Midbrain (tissue), 1 donor: ENCODE results near the gene CARD9.

Source experiments
- DNase-seq: peaks from one replicate; lab custom pipeline; 2025; lab: John Stamatoyannopoulos, UW

Gene CARD9

DNA sequence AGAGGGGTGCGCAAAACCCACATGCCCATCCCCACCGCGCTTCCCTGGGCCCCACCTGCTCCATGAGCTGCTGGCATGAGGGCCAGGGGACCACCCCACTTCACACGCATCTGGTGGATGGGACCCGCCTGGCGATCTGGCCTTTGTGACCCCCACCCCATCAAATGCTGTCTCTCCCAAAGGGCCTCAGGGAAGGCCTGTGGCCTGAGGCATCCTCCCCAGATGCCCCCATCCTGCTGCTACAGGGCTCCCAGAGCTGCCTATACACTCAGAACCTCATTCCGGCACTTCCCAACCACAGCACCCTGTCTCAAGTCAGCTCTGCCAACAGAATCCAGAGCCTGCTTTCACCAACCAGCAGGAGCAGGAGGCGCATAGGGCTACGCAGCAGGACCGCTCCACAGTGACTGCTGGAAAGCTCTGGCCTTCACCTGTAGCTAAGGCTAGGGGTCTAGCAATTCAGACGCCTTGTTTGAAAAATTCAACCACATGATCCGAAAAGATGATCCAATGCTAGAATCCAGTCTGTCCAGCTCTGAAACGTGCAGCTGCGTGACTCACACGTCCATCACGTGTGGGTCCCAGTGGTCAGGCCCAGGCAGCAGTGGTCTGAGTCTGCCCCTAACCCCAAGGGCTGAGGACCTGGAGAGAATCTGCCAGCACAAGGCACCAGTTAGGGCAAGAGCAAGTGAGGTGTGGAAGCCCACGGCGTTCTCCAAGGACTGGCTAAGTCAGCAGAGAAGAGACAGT is 27.9 kb upstream of the CARD9 start:
- no peak for DNase-seq

DNA sequence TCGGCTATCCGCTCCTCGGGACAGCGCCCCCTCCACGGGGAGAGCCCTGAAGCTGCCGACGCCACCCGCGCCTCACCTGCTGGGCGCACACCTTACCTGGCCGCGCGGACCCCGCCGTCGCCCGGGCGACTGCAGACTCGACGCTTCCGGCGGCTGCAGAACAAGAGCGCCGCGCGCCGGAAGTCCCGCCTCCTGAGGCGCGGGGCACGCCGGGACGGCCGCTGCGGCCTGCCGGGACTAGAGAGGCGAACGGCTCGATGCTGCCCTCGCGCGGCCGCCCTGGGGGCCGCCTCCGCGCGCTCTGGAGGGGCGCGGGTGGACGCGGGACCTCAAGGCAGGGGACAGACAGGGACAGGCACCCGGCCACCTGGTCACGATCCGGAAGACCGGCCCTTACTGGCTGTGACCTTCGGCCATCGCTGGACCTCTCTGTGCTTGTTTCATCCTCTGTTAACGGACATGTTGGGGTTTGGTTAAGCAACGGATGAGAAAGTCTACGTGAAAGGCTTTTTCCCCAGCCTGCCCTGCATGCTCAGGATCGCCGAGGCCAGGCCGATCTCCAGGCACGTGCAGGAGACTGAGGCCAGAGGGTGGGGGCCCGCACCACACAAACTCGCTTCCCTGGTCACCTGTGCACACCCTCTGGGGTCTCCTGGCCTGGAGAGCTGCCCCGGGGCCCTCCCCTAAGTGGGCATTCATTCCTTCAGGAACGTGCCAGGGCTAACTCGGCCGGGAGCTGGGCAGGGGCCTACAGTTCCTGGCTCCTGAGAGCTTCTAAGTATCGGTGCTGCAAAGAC is 26.8 kb upstream of the CARD9 start, which contains the start of gene SNAPC4:
Gene SNAPC4, minus strand, starts transcription at position 133 of the 797 bp plus-strand sequence. CDS start 1,742 bp downstream, outside the sequence.
- peak; percentile 85 for DNase-seq

DNA sequence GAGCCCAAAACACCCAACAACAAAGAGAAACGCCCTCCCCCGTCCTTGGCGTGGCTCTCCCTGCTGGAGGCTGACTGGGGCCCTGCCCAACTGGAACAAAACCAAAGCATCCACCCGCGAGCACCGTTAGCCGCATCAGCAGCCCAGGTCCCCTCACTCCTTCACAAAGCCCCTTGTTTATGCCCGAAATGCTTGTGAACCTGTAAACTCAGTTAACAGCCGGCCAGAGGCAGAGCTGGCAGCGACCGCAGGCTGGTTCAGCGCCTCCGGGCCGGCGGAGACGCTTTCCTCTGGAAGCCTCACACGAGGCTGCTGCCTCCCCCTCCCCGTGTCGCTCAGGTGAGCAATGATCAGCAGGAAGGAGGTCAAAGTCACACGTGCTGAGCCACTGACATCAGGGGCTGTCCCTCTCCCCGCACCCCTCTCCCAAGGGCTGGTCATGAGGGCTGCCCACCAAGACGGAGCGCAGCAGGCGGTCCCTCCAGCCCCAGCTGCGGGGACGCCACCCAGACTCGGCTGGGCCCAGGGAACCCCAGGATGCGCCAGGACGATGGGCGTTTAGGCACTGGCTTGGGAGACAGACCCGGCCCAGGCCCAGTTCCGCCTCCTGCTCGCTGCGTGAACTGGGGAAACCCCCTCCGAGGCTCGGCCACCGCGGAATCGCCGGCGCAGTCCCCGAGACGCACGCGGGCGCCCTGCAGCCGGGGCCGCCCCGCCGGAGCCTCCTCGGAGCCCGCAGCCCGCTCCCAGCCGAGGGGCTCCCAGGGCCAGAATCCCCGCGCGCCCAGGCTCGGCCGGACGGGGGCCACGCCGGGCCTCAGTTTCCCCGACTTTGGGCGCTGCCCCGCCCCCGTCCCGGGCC is 25.9 kb upstream of the CARD9 start:
- no peak for DNase-seq

GRCh38 chr9:136398286-136398685 is 24.8 kb upstream of the CARD9 start:
- DNase-seq: no peak

DNA sequence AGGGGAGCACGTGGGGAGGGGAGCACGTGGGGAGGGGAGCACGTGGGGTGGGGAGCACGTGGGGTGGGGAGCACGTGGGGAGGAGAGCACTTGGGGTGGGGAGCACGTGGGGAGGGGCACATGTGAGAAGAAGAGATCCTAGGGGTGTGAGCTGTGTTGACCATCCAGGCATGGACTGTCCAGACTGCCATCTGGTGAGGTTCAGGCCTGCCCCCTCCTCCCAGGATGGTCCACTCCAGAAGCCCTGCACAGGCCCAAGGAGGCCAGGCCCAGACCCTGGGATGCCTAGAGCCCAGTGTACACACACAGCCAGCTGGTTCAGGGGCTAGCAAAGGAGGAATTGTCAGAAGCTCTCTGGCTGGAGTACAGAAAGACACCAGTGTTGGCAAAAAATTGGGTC is 24.2 kb upstream of the CARD9 start:
- no peak for DNase-seq

GRCh38 chr9:136396219-136396515 is 22.7 kb upstream of the CARD9 start:
- DNase-seq: no peak

DNA sequence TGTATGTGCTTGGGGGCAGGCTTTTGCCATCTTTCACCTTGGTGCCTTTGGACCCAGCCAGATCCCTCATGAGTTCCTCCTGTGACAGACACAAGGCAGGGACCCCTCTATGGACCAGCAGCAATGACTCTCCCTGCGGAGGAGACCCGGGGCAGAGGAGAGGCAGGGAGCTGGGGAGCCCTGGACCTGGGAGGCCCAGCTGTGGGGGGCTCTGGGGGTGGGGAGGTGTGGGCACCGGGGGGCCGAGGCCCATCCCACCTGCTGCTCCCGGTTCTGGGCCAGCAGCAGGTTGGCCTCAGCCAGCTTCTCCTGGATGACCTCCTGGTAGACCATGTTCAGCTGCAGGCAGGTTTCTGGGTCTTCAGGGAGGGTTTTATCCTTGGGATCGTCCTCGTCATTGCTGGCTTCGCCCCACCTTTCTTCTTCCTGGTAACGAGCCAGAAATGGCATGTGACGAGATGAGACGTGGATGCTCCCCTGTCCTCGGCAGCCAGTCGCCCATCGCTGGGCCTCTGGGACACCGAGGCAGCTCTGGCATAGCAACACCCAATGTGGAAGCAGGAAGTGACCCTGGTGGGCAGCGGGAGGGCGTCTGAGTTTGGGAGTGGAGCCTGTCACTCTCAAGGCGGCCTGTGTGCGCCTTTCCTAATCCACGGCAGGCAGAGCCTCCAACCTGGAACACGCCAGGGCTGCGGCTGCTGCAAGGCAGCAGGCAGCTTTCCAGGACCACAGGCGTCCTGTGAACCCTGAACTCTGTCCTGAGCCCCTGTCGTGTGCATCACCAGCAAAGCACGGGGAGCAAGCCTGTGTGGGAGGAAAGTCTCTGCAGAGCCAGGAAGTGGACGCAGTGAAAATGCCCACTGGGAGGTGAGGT is 22.1 kb upstream of the CARD9 start:
- DNase-seq: no peak

DNA sequence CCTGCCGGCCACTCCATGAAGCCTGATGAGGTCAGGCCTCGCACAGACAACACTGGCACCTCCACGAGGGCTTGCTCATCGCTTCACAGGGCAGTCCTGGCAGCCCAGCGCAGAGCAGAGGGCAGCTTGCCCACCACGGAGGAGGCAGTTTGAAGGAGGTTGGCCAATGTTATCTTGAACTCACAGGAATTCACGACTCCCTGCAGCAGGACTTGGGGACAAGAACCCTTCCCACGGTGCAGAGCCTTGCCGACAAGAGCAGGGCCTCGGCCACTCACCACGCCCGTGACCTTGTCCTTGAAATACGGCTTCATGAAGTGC is 21.5 kb upstream of the CARD9 start:
- no peak for DNase-seq

GRCh38 chr9:136394312-136395019 is 21.0 kb upstream of the CARD9 start:
- no peak for DNase-seq

- DNase-seq: no peak
Observed at GRCh38 chr9:136393531-136393930, 20.1 kb upstream of the CARD9 start.

DNA sequence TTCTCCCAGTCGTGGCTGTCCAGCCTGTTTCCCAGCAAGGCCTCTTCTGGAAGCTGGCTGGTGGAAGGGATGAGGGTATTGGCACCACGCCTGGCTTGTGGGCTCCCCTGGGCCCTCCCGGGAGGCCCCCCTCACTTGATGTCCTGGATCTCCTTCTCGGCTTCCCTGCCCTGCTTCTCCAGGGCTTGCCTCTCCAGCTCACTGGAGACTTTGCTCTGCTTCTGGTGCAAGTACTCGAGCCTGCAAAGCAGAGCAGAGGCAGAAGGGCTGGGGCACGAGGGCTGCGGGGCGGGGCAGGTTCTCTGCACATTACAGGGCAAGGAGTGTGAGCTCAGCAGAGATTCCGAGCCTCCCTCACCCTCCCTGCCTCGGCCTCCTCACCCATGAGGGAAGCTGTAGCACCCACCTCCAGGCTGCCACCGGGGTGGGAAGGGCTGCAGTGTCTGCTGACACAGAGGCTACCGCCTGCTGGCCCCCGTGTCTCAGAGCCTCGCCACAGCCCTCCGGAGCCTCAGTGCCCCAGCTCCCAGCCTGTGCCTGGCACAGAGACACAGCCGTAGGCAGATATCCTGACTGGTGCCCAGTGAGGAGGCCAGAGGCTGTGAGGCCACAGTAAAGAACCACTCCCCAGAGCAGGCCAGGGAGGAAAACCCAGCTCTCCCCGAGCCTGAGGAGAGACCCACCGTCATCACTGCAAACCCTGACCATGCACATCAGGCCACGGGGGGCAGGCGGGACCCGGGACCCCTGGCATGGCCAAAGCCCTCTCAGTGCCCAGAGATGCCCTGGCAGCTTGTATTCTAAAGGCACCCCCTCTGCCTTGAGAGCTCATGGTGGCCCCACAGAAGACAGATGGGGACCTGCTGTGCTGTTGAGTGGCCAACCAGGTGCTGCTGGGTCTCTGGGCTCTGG is 19.3 kb upstream of the CARD9 start:
- DNase-seq: no peak

GRCh38 chr9:136391737-136392537 is 18.5 kb upstream of the CARD9 start:
- DNase-seq: no peak

DNA sequence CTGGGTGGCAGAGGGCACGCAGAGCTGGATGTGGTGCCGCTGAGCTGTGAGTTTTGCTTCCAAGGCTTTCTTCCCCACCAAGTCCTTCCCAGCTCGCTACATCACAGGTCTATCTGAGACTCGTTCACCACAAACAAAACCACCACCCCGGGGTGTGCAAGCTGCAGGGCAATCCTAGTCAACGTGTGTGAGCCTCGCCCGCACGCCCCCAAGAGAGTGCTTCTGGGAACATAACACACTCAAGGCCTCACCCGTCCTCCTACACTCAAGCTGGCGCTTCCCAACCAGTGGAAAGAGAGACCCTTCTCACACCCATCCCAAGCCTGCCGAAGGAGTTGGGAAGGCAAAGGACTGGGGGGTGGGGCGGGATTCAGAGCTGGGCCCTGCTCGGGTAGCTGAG is 15.9 kb upstream of the CARD9 start:
- no peak for DNase-seq

DNA sequence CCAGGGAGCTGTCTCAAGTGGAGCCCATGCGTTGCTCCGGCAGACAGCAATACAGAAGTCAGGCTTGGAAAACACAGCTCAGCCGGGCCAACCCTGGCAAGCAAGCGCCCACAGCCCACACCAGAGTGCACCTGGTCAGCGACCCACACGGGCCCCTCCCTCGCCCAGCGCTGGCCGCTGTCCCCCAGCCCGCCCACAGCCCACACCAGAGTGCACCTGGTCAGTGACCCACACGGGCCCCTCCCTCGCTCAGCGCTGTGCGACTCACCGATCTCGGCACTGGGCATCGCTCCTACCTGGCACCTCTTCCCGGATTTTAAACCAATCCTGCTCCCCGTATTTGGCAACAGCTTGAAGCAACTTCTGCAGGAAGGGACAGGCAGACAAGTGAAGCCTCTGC is 13.7 kb upstream of the CARD9 start:
- DNase-seq: no peak

GRCh38 chr9:136386018-136386417 is 12.5 kb upstream of the CARD9 start:
- DNase-seq: no peak

DNA sequence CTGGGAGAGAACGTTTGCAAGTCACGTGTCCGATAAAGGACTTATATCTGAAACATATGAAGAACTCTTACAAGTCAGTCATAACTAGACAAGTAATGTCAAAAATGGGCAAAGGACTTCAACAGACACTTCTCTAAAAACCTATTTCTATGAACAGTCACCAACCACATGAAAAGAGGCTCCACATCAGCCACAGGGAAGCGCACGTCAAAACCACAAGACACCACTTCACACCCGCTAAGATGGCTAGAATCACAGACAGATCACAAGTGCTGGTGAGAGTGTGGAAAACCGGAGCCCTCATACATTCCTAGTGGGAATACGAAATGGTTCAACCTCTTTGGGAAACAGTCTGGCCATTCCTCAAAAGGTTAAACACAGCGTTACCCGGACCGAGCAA is 11.5 kb upstream of the CARD9 start:
- no peak for DNase-seq

DNA sequence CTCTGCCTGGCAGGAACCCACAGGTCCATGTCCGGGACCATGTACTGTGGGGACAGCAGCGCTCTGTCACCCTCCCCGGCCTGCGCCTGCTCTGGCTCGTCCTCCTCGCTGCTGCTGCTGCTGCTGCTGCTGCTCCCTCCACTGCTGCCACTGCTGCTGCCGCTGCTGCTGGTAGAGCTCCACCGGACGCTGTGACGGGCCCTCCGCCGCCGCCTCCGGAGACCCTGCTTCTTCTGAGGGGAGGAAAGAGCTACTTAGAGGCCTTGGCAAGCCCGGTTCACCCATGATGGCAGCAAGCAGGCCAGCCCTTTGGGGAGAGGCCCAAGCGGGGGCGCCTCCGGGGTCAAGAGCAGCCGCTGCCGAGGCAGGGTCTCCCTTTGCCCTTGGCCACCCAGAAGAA is 10.0 kb upstream of the CARD9 start:
- no peak for DNase-seq

- DNase-seq: no peak
Observed at GRCh38 chr9:136381966-136382513, 8.6 kb upstream of the CARD9 start.

DNA sequence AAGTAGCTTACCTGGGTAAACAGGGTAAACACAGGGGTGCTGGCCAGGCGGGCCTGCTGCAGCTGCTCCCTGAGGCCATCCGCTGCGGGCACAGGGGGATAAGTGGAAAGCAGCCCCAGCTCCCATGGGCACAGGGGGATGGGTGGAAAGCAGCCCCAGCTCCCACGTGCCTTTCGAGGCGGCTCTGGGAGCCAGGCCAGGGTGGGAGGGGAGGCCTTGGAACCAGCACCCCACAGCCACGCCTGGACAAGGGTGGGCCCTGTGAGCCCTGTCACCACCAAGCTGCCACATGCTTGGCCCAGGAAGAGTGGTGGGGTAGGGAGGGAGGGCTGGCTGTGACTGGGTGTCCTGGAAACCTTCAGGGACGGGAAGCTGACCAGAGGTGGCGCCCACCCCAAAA is 7.8 kb upstream of the CARD9 start:
- peak; percentile 23 for DNase-seq
